GM12878 (cell line): Measurements from ENCODE around the gene BRWD1. TPM values are rescaled to one million over a fixed set of nuclear protein-coding genes. Genes with fewer than 3 reads are reported as not detected.
A peak's percentile ranks its signal among the peaks of the same experiment; 100 is the strongest.

Source experiments
- BCL11A ChIP-seq: IDR thresholded peaks from 2 replicates; pipeline ENCODE4 v1.6.1; 2011; ENCODE audit warnings: low read depth, low read length
- BMI1 ChIP-seq: fragments of 450-650 bp; IDR thresholded peaks from 2 replicates; pipeline ENCODE4 v1.6.1; 2016; ENCODE audit warnings: mild to moderate bottlenecking, moderate library complexity, borderline replicate concordance
- DPF2 ChIP-seq: fragments of 450-650 bp; IDR thresholded peaks from 2 replicates; pipeline ENCODE4 v1.6.1; 2017; ENCODE audit warnings: mild to moderate bottlenecking
- FOS ChIP-seq: IDR thresholded peaks from 3 replicates; pipeline ENCODE4 v1.6.1; 2011; ENCODE audit warnings: borderline replicate concordance; ENCODE audit not compliant: insufficient read length; ENCODE audit errors: extremely low read depth
- GABPA ChIP-seq: IDR thresholded peaks from 2 replicates; pipeline ENCODE4 v1.6.1; 2014; ENCODE audit warnings: antibody characterized with exemption, low read depth, mild to moderate bottlenecking, inconsistent platforms
- GATAD2B ChIP-seq: fragments of 450-650 bp; conservative IDR thresholded peaks from 2 replicates; pipeline ENCODE4 v1.6.1; 2017; ENCODE audit warnings: low read depth, mild to moderate bottlenecking, moderate library complexity
- HCFC1 ChIP-seq: fragments of 150-350 bp; IDR thresholded peaks from 2 replicates; pipeline ENCODE4 v1.6.1; 2014; ENCODE audit warnings: low read length
- MEF2B ChIP-seq: fragments of 450-650 bp; IDR thresholded peaks from 2 replicates; pipeline ENCODE4 v1.6.1; 2018; ENCODE audit warnings: mild to moderate bottlenecking, moderate library complexity; ENCODE audit not compliant: partially characterized antibody, poor library complexity, severe bottlenecking
- NFIC ChIP-seq: IDR thresholded peaks from 2 replicates; pipeline ENCODE4 v1.6.1; 2012; ENCODE audit warnings: low read depth, mild to moderate bottlenecking, inconsistent platforms, low read length, moderate library complexity
- PAX8 ChIP-seq: fragments of 450-650 bp; IDR thresholded peaks from 2 replicates; pipeline ENCODE4 v1.6.1; 2017; ENCODE audit warnings: mild to moderate bottlenecking, moderate library complexity
- PML ChIP-seq: IDR thresholded peaks from 2 replicates; pipeline ENCODE4 v1.6.1; 2012; ENCODE audit warnings: low read length, inconsistent platforms
- RELA ChIP-seq: fragments of 450-650 bp; IDR thresholded peaks from 2 replicates; pipeline ENCODE4 v1.8.0; 2014; ENCODE audit warnings: borderline replicate concordance; ENCODE audit not compliant: partially characterized antibody
- SMARCA5 ChIP-seq: fragments of 450-650 bp; IDR thresholded peaks from 2 replicates; pipeline ENCODE4 v1.6.1; 2017; ENCODE audit warnings: mild to moderate bottlenecking
- SP1 ChIP-seq: IDR thresholded peaks from one replicate; pipeline ENCODE4 v1.6.1; 2011; ENCODE audit warnings: low read depth, low read length
- ZNF217 ChIP-seq: fragments of 450-650 bp; IDR thresholded peaks from 2 replicates; pipeline ENCODE4 v1.6.1; 2017; ENCODE audit warnings: antibody characterized with exemption, mild to moderate bottlenecking
- polyA plus RNA-seq, 11 experiments: library from polyadenylated mRNA; depleted of rRNA in 4 of 11; unstranded in 6 of 11; stranded (reverse) in 5 of 11; fragments of >200 nt; fragmentation: Nextera tagmentation in 4 of 11; fragmentation: Illumina TruSeq in 1 of 11; extraction: Ambion mirVana in 4 of 11; extraction: Trizol in 1 of 11; gene quantifications; 1 replicate in 1 of 11; 2 replicates in 10 of 11; pipeline versions ENCODE4 v1.2.1 to v1.2.3, GENCODE V29; 2011 to 2016; ENCODE audit warnings: inconsistent platforms in 2 of 11, missing spikeins in 2 of 11, low read depth in 1 of 11
- total RNA-seq, 4 experiments: library from RNA; depleted of rRNA in 3 of 4; stranded (reverse); fragments of >200 nt in 3 of 4; fragmentation: Illumina TruSeq in 1 of 4; extraction: Trizol in 1 of 4; gene quantifications; 2 replicates each; pipeline versions ENCODE4 v1.2.1 to v1.2.3, GENCODE V29; 2013 to 2021
- TF ChIP-seq, protein P1 (sequence below): fragments of 450-650 bp; IDR thresholded peaks from 2 replicates; pipeline ENCODE4 v1.6.1; 2016; ENCODE audit warnings: mild to moderate bottlenecking, moderate library complexity, borderline replicate concordance
- TF ChIP-seq, protein P2 (sequence below): fragments of 450-650 bp; IDR thresholded peaks from 2 replicates; pipeline ENCODE4 v1.6.1; 2017; ENCODE audit warnings: low read depth, mild to moderate bottlenecking, moderate library complexity
- TF ChIP-seq, protein P3 (sequence below): IDR thresholded peaks from 2 replicates; pipeline ENCODE4 v1.6.1; 2012; ENCODE audit warnings: improper control_type of control experiment, low read depth, low read length; ENCODE audit not compliant: insufficient replicate concordance
- TF ChIP-seq, protein P4 (sequence below): IDR thresholded peaks from 2 replicates; pipeline ENCODE4 v1.6.1; 2011; ENCODE audit warnings: low read depth, mild to moderate bottlenecking, low read length, moderate library complexity, borderline replicate concordance; ENCODE audit errors: extremely low read depth

BRWD1 gene
- total and polyA plus RNA-seq, 10 of the 15 experiments (the other 5 are each of a cell fraction or from before 2014, with no cell fraction given): 3.1 to 19.0 (median 13.5) TPM

DNA sequence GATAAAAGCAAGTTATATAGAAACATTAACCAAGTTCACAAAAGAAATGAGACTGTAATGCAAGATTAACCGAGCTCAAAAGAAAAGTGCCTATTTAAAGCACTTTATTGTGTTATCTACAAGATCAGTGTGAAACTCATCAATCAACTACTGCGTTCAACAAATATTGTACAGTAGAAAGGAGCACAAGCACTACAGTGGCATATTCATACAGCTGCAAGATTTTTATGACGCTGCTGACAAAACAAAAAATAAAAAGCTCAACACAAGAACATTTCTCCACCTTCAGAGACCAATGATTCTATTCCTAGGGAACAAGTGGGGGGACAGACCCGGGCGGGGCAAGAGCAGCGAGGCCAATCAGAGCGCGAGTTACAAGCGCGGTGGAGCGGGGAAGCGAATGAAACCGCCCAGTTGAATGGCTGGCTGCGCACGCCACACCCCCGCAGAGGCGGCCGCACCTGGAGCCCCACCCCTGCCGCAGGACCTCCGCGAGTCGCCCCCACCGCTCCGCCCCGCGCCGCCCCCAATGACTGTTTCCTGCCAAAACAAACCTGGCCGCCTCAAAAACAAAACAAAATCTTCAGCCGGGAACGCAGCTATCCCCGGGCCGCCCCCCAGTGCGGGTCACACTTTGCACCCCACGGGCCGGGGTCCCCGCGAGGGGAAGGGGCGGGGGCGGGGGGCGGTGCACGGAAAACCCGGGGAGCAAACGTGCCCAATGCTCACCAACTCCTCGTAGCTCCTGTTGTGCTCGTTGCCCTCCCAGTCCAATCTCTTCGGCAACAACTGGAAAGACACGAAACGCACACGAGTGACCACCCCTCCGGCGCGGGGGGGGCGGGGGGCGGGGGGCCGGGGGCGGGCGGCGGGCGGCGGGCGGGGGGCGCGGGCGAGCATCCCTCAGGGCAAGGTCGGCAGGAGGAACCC lies 1.1 kb downstream of the BRWD1 start (continued):
- TF ChIP-seq, protein P1, sequence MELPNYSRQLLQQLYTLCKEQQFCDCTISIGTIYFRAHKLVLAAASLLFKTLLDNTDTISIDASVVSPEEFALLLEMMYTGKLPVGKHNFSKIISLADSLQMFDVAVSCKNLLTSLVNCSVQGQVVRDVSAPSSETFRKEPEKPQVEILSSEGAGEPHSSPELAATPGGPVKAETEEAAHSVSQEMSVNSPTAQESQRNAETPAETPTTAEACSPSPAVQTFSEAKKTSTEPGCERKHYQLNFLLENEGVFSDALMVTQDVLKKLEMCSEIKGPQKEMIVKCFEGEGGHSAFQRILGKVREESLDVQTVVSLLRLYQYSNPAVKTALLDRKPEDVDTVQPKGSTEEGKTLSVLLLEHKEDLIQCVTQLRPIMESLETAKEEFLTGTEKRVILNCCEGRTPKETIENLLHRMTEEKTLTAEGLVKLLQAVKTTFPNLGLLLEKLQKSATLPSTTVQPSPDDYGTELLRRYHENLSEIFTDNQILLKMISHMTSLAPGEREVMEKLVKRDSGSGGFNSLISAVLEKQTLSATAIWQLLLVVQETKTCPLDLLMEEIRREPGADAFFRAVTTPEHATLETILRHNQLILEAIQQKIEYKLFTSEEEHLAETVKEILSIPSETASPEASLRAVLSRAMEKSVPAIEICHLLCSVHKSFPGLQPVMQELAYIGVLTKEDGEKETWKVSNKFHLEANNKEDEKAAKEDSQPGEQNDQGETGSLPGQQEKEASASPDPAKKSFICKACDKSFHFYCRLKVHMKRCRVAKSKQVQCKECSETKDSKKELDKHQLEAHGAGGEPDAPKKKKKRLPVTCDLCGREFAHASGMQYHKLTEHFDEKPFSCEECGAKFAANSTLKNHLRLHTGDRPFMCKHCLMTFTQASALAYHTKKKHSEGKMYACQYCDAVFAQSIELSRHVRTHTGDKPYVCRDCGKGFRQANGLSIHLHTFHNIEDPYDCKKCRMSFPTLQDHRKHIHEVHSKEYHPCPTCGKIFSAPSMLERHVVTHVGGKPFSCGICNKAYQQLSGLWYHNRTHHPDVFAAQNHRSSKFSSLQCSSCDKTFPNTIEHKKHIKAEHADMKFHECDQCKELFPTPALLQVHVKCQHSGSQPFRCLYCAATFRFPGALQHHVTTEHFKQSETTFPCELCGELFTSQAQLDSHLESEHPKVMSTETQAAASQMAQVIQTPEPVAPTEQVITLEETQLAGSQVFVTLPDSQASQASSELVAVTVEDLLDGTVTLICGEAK: no peak; the same call in 1 of the 2 replicates
- TF ChIP-seq MEF2B (no peak), SP1 (peak; percentile 97), NFIC (no peak), FOS (peak; percentile 21), GATAD2B (no peak), PML (no peak), DPF2 (no peak), RELA (peak; percentile 18), ZNF217 (no peak), PAX8 (no peak), BCL11A (no peak), BMI1 (no peak), SMARCA5 (no peak), GABPA (no peak), HCFC1 (no peak)
- TF ChIP-seq, protein P2, sequence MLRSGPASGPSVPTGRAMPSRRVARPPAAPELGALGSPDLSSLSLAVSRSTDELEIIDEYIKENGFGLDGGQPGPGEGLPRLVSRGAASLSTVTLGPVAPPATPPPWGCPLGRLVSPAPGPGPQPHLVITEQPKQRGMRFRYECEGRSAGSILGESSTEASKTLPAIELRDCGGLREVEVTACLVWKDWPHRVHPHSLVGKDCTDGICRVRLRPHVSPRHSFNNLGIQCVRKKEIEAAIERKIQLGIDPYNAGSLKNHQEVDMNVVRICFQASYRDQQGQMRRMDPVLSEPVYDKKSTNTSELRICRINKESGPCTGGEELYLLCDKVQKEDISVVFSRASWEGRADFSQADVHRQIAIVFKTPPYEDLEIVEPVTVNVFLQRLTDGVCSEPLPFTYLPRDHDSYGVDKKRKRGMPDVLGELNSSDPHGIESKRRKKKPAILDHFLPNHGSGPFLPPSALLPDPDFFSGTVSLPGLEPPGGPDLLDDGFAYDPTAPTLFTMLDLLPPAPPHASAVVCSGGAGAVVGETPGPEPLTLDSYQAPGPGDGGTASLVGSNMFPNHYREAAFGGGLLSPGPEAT: no peak
- TF ChIP-seq, protein P3, sequence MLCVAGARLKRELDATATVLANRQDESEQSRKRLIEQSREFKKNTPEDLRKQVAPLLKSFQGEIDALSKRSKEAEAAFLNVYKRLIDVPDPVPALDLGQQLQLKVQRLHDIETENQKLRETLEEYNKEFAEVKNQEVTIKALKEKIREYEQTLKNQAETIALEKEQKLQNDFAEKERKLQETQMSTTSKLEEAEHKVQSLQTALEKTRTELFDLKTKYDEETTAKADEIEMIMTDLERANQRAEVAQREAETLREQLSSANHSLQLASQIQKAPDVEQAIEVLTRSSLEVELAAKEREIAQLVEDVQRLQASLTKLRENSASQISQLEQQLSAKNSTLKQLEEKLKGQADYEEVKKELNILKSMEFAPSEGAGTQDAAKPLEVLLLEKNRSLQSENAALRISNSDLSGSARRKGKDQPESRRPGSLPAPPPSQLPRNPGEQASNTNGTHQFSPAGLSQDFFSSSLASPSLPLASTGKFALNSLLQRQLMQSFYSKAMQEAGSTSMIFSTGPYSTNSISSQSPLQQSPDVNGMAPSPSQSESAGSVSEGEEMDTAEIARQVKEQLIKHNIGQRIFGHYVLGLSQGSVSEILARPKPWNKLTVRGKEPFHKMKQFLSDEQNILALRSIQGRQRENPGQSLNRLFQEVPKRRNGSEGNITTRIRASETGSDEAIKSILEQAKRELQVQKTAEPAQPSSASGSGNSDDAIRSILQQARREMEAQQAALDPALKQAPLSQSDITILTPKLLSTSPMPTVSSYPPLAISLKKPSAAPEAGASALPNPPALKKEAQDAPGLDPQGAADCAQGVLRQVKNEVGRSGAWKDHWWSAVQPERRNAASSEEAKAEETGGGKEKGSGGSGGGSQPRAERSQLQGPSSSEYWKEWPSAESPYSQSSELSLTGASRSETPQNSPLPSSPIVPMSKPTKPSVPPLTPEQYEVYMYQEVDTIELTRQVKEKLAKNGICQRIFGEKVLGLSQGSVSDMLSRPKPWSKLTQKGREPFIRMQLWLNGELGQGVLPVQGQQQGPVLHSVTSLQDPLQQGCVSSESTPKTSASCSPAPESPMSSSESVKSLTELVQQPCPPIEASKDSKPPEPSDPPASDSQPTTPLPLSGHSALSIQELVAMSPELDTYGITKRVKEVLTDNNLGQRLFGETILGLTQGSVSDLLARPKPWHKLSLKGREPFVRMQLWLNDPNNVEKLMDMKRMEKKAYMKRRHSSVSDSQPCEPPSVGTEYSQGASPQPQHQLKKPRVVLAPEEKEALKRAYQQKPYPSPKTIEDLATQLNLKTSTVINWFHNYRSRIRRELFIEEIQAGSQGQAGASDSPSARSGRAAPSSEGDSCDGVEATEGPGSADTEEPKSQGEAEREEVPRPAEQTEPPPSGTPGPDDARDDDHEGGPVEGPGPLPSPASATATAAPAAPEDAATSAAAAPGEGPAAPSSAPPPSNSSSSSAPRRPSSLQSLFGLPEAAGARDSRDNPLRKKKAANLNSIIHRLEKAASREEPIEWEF: no peak
- TF ChIP-seq, protein P4, sequence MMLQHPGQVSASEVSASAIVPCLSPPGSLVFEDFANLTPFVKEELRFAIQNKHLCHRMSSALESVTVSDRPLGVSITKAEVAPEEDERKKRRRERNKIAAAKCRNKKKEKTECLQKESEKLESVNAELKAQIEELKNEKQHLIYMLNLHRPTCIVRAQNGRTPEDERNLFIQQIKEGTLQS: no peak
